ENCODE results near the gene CNTN5. TPM values are rescaled to one million over a fixed set of nuclear protein-coding genes. Genes with fewer than 3 reads are reported as not detected.

The CNTN5 gene
- total RNA-seq, 2 donors from 2014 or later, result 0.85 to 4.2 TPM

- DNase-seq (ENCODE audit: low spot score), result no peak
- no peak for ATAC-seq (ENCODE audit: insufficient number of reproducible peaks, low FRiP score, low read depth)
- Histone ChIP-seq H3K9me3 (no peaks in the 10 kb centered on the region), H3K4me1 (ENCODE audit: control insufficient read depth in 1 of 2, low read depth in 2 of 2) (no peaks in the 10 kb centered on the region), H3K4me3 (no peak overlapping the region), H3K27me3 (replicated peaks; ENCODE audit: insufficient read depth) (no peaks in the 10 kb centered on the region), H3K36me3 (no peaks in the 10 kb centered on the region), H3K27ac (no peak overlapping the region)
- no peak for TF ChIP-seq CTCF (IDR thresholded peaks at IDR 0.05)
Measured at GRCh38 chr11:100396266-100396665, 1375.5 kb downstream of the CNTN5 start.

- Histone ChIP-seq H3K4me1 (ENCODE audit: control insufficient read depth in 1 of 2, low read depth in 2 of 2) (no peaks in the 10 kb centered on the region), H3K36me3 (no peaks in the 10 kb centered on the region), H3K27me3 (replicated peaks; ENCODE audit: insufficient read depth) (no peaks in the 10 kb centered on the region), H3K9me3 (no peaks in the 10 kb centered on the region), H3K27ac (no peak overlapping the region), H3K4me3 (no peak overlapping the region)
- ATAC-seq (ENCODE audit: insufficient number of reproducible peaks, low FRiP score, low read depth), result no peak
- TF ChIP-seq CTCF (IDR thresholded peaks at IDR 0.05), result no peak
- no peak for DNase-seq (ENCODE audit: low spot score)
Measured at GRCh38 chr11:100397401-100397800, 1376.7 kb downstream of the CNTN5 start.

DNA sequence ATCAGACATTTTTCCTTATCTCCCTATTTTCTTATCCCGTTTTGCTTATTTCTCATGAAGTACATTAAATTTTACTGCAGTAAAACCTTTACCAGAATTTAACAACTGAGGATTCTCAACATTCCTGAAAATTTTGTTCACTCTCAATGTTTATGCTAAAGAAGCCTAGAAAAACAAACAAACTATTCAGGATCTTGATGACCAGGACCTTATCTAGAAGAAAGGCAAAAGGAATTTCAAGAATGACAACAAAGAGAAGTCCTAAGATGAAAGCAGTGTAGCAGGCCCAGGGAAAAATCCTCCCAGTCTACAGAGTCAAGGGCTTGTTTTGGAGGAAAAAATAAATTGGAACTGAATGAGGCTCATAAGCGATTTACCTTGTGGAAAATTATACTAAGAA is 1383.1 kb downstream of the CNTN5 start:
- no peak for ATAC-seq (ENCODE audit: insufficient number of reproducible peaks, low FRiP score, low read depth)

DNA sequence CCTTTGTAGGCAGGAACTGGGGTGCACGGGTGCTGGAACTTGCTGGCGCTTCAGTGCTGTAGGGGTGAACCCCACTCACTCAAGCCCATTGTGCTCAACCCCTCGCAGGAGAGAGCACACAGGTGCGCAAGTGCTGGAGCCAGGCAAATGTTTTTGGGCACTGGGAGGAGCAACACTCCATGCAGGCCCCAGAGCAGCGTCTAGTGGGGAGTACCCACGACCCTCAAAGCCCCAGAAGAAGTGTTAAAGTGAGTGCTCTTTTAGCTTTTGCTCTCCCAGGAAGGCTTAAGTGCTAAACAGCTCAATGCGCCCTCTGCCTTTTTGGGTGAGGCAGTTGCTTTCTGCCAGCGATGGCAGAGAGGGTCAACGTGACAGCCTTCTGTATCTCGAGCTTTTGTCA is 1384.2 kb downstream of the CNTN5 start:
- TF ChIP-seq CTCF (IDR thresholded peaks at IDR 0.05), result no peak

More for the DNA sequence above, 1383.1 kb downstream of the CNTN5 start:
- Histone ChIP-seq H3K27me3 (replicated peaks; ENCODE audit: insufficient read depth) (no peaks in the 10 kb centered on the region), H3K9me3 (no peaks in the 10 kb centered on the region), H3K4me1 (ENCODE audit: control insufficient read depth in 1 of 2, low read depth in 2 of 2) (peaks cover 0 to 4% of the 10 kb centered on the region in 2 donors), H3K4me3 (no peak overlapping the region), H3K27ac (no peak overlapping the region), H3K36me3 (no peaks in the 10 kb centered on the region)
- DNase-seq (ENCODE audit: low spot score), result no peak
- no peak for TF ChIP-seq CTCF (IDR thresholded peaks at IDR 0.05)

More for the DNA sequence above, 1384.2 kb downstream of the CNTN5 start:
- Histone ChIP-seq H3K36me3 (no peaks in the 10 kb centered on the region), H3K27me3 (replicated peaks; ENCODE audit: insufficient read depth) (no peaks in the 10 kb centered on the region), H3K9me3 (no peaks in the 10 kb centered on the region), H3K4me1 (ENCODE audit: control insufficient read depth in 1 of 2, low read depth in 2 of 2) (peaks cover 0 to 4% of the 10 kb centered on the region in 2 donors), H3K27ac (no peak overlapping the region), H3K4me3 (no peak overlapping the region)
- no peak for DNase-seq (ENCODE audit: low spot score)
- no peak for ATAC-seq (ENCODE audit: insufficient number of reproducible peaks, low FRiP score, low read depth)

Data from thoracic aorta (tissue), 2 donors.